NCI-H2107 treated with DMSO at 0.1 percent for 48 hours (cell line): ENCODE data around the gene SLC16A4.
"Not testable (repeated sequence)": the region's sequence is repeated elsewhere in the genome, so short reads cannot be mapped to it uniquely, and the experiment has no call there.

Experiments
- DNase-seq: peaks from one replicate; lab custom pipeline; 2025; ENCODE audit not compliant: unreplicated experiment; lab: John Stamatoyannopoulos, UW

The SLC16A4 gene

DNA sequence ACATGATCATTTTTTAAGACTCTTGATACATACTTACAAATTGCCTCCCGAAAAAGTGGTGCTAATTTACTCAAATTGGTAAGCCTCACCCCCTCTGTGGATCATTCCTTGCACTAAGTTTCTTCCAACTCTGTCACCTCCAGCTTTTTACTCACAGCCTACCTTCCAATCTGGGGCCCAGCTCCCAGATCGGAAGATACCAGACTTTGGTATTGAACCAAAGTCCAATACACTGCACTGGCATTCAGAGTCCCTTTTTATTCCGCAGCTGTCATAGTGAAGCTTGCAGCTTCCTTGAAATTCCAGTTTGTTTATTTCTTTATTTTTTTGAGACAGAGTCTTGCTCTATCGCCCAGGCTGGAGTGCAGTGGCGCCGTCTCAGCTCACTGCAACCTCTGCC is 18.5 kb upstream of the SLC16A4 start:
- no peak for DNase-seq

GRCh38 chr1:110408488-110408887 is 17.7 kb upstream of the SLC16A4 start:
- no peak for DNase-seq

DNA sequence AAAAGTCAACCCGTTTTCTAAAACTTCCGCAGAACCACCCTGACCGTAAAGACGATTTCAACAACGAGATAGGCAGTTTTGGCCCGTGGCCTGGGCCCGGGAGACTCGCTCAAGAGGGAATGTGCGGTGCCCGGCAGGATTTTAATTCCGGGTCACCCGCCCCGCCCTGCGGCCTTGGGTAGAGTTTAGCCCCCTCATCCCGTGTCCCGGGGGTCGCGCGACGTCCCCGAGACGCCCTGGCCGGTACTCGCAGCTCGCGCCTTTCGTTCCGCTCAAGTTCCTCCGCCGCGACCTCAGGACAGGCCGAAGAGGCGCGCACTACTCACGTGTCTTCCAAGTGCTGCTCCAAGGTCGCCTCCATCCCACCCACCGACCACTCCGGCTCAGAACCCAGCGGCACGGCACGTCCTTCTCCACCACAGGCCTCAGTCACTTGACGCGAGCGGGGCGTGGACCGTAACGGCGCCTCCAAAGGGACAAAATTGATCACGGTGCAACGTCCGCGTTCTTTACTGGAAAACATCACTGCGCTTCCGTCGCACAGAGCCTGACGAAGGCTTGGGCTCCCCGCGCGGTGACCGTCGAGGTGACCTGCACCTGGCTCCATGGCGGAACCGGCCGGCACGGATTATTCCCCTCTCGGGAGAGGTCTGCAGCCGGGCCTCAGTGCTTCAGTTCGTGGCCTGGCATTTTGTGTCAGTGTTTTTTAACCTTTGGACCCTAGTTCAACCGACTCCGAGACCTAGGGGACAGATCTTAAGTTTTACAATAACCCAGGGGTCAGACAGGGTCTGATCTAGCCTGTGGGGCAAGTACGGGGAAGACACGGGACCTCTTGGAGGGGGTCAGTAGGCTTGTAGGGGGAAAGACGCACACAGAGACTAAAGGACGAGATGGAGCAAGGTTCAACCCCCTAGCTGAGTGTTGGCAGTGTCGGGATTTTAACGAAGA is 16.7 kb upstream of the SLC16A4 start, which contains the start of gene LAMTOR5:
Gene LAMTOR5 (minus strand): TSS at position 435 of the 951 bp plus-strand sequence. CDS start 74 bp downstream, at position 361.
- peak; percentile 79 for DNase-seq

DNA sequence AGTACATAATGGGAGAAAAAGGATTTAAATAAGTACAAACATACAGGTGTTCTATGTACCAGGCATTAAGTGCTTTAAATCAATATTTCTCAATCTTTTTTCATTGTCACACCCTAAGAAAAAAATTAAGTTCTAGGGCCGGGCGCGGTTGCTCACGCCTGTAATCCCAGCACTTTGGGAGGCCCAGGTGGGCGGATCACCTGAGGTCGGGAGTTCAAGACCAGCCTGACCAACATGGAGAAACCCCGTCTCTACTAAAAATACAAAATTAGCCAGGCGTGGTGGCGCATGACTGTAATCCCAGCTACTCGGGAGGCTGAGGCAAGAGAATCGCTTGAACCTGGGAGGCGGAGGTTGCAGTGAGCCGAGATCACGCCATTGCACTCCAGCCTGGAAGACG is 15.6 kb upstream of the SLC16A4 start:
- not testable (repeated sequence) for DNase-seq

DNA sequence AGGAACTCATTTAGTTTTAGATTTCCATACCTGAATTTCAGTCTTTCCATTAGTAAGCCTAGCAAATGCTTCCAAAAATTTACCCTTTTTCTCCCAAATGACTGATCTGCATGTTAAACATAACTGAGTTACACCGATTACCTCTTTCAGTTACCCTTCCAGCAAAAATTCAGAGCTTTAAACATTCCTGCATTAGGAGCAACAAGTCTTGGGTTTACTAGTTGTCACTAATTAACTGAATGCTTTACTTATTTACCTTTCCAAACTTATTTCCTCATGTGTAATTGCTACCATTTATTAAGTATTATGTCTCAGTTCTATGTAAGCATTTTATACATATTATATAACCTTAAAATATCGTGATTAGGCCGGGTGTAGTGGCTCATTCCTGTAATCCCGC is 13.6 kb upstream of the SLC16A4 start:
- no peak for DNase-seq

- no peak for DNase-seq
Measured at GRCh38 chr1:110403805-110404204, 13.0 kb upstream of the SLC16A4 start.

DNA sequence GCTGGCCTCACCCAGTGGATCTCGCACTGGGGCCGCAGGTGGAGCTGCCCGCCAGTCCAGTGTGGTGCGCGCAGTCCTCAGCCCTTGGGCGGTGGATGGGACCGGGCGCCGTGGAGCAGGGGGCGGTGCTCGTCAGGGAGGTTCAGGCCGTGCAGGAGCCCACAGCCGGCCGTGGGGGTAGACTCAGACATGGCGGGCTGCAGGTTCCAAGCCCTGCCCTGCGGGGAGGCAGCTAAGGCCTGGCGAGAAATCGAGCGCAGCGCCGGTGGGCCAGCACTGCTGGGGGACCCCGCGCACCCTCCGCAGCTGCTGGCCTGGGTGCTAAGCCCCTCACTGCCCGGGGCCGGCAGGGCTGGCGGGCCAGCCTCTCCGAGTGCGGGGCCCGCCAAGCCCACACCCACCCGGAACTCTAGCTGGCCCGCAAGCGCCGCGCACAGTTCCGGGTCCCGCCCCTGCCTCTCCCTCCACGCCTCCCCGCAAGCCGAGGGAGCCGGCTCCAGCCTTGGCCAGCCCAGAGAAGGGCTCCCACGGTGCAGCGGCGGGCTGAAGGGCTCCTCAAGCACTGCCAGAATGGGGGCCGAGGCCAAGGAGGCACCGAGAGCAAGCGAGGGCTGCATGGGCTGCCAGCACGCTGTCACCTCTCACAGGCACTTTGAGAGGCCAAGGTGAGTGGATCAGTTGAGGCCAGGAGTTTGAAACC is 5.6 kb upstream of the SLC16A4 start:
- not testable (repeated sequence) for DNase-seq

GRCh38 chr1:110394493-110394820 is 3.6 kb upstream of the SLC16A4 start:
- DNase-seq: no peak

DNA sequence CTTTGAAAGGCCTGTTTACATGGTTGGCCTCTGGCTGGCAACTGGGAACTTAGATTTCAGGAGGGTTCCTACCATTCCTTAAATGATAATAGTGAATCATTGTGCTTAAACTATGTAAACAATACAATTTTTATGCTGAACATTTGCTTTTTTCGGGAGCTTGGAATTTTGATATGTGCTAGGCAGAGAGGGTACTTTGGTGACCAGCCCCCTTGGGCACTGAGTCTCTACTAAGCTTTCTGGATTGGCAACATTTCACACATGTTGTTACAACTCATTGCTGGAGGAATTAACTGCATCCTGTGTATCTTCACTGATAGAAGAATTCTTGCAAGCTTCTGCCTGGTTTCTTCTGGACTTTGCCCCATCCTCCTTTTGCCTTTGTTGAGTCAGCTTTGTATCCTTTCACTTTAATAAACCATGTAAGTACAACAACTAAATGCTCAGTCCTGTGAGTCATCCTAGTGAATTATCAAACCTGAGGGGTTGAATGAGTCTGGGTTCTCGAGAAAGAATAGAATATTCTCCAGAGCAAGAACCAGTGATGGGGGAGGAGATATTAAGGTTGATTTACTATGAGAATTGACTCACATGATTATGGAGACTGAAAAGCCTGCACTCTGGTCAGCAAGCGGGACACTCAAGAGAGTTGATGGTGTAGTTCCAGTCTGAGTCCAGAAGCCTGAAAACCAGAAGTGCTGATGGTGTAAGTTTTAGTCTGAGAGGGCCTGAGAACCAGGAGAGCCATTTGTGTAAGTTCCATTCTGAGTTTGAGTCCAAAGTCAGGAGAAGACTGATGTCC is 3.1 kb upstream of the SLC16A4 start:
- DNase-seq: no peak

DNA sequence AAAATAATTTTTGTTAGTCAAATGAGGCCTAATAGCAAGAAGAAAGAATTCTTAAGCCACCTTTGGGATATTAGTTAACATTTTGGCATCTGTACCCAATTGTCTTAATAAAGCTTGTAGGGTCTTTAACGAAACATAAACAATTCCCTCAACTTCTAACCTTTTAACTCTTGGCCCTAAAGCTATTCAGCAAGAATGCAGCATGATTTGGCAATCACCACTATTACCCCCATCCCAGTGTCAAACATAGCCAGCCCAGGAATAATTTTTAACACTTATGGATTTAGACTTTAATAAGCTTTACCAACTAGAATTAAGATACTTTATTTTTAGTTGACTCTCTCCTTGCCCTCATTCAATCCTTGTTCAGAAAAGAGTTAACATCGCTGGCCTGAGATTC is 2.5 kb upstream of the SLC16A4 start:
- no peak for DNase-seq

DNA sequence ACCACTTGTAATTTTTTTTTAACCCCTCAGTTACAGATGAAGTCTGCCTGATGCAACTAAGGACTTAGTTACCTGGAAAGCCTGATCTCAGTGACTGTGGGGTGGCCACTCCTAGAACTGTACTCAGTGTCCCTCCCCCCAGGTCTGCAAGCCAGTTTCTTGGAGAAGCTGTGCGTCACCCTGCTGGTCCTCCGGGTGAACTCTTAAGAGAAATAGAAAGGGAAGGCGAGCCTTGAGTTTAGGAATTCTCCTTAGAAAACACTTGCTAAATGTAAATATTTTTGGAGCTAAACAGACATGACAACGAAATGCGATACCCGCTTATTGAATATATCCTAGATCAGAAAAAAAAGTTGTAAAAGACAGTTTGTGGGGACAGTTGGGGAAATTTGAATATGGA is 730 bp downstream of the SLC16A4 start:
- no peak for DNase-seq

DNA sequence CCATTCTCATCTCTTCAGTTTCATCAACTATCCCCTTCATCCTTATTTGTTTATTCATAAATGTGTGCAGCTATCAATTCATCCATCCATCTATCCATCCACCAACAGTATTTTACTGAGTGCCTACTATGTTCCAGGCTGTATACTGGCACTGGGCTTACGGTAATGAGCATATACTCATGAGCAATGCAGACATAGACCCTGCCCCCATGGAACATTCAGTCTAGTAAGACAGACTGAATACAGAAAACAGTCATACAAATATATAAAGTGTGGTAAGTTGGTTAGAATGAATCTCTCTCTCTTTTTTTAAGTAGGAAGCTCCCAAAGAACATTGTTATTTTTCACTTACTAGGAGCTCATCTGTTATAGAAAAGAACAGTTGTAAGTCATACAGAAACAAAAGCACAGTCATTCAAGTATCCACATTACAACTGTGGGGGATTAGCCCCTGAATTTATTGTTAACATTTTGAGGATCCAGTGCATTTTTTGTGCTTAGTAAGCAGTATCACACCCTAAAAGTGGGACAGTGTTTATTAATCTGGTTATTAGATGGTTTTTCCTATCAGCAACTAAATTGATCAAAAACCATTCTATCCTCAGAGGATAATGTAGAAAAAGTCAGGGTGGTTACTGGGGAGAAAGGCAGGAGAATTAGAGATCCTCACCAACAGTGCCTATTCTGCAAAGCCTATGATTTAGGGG is 3.6 kb downstream of the SLC16A4 start:
- DNase-seq: no peak

- DNase-seq: no peak
Measured at GRCh38 chr1:110385369-110385768, 5.5 kb downstream of the SLC16A4 start.

- DNase-seq: no peak
Measured at GRCh38 chr1:110384581-110385321, 6.1 kb downstream of the SLC16A4 start.

DNA sequence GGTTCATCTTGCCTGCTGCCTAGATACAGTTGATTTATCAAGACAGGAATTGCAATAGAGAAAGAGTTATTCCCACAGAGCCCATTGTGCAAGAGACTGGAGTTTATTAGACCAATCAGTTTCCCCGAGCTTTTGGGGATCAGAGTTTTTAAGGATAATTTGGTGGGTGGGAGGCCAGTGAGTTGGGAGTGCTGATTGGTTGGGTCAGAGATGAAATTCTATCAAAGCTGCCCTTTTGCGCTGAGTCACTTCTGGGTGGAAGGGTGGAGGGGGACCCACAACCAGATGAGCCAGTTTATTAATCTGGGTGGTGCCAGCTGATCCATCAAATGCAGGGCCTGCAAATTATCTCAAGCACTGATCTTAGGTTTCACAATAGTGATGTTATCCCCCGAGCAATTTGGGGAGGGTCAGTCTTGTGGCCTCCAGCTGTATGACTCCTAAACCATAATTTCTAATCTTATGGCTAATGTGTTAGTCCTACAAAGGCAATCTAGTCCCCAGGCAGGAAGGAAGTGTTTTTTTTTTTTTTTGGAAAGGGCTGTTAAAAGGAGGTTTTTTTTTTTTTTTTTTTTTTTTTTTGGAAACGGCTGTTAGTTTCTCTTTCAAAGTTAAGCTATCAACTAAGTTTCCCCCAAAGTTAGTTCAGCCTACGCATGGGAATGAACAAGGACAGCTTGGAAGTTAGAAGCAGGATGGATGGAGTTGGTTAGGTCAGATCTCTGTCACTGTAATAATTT is 7.4 kb downstream of the SLC16A4 start:
- no peak for DNase-seq

GRCh38 chr1:110380672-110381283 is 10.0 kb downstream of the SLC16A4 start:
- DNase-seq: no peak

DNA sequence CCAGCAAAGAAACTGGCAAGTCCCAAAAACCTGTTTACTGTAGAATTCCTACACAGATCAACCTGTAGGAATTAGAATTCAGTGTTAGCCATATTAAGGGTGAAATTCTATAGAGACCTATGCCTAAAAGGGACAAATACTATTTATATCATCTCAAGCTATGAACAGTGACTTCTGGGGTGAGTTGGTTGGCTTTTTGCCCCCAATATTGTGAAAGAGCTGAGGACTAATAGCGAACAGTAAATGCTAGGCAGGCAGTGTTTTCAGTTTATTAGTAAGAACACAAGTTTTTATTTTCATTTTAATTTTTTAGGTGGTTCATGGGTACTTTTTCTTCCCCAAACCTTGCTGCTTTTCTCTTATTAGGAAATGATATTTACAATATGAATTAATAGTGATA is 15.3 kb downstream of the SLC16A4 start:
- no peak for DNase-seq

- no peak for DNase-seq
Measured at GRCh38 chr1:110370827-110371226, 20.0 kb downstream of the SLC16A4 start.

DNA sequence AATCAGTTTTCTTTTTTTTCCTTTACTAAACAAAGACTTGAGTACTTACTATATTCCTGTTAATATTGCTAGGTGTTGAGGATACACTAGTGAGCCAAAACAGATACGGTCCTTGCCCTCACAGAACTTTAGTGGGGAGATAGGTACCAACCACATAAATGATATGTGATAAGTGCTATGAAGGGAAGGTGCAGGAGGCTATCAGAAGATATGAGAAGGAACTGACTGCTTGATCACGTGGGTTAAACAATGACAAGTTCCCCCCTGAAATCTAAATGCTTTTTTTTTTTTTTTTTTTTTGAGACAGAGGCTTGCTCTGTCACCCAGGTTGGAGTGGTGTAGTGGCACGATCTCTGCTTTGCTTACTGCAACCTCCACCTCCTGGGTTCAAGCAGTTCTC is 26.6 kb downstream of the SLC16A4 start:
- DNase-seq: no peak
